B cell (primary cell): Measurements from ENCODE around the gene RGS6. TPM values are rescaled to one million over a fixed set of nuclear protein-coding genes. Genes with fewer than 3 reads are reported as not detected.

Experiments
- ATAC-seq: fragments of 200-7000 bp; cut with Tn5 transposase; one replicate; pipeline ENCODE4 v1.10.0; 2021; ENCODE audit warnings: low read depth, mild to moderate bottlenecking, moderate number of reproducible peaks, moderate library complexity
- CTCF ChIA-PET: fragments of 350-600 bp; sonication (Branson Sonifier 250); formaldehyde crosslinking; loops from one replicate; lab custom pipeline; 2021; ENCODE audit warnings: antibody characterized with exemption, inconsistent platforms; lab: Charles Lee
- POLR2A ChIA-PET: fragments of 350-600 bp; sonication (Branson Sonifier 250); formaldehyde crosslinking; loops from one replicate; lab custom pipeline; 2021; ENCODE audit warnings: antibody characterized with exemption; lab: Charles Lee
- DNase-seq: peaks from one replicate; pipeline ENCODE4 v3.0.0; 2013
- H2AFZ ChIP-seq: 2 replicates; pipeline ENCODE4 v1.6.1; 2012; ENCODE audit warnings: mild to moderate bottlenecking, low read depth, low read length; ENCODE audit not compliant: insufficient read depth, poor library complexity, severe bottlenecking
- H3K27ac ChIP-seq, 2 donors: 1 replicate in 1 of 2; 2 replicates in 1 of 2; pipeline ENCODE4 v1.5.1; 2012 to 2013; ENCODE audit warnings: low read length in 2 of 2, mild to moderate bottlenecking in 2 of 2, moderate library complexity in 1 of 2
- H3K27me3 ChIP-seq, 4 experiments: fragments of 200-600 bp in 1 of 4; sonication (generic) in 1 of 4; replicated peaks in 1 of 4; 1 replicate in 2 of 4; 2 replicates in 2 of 4; pipeline versions ENCODE4 v1.6.1 to v1.7.0; 2013 to 2016; ENCODE audit warnings: low read length in 3 of 4, mild to moderate bottlenecking in 2 of 4, mixed read lengths in 1 of 4, moderate library complexity in 1 of 4; ENCODE audit not compliant: insufficient read depth in 4 of 4, control insufficient read depth in 3 of 4; ENCODE audit errors: control extremely low read depth in 1 of 4
- H3K36me3 ChIP-seq, 2 experiments: replicated peaks in 1 of 2; 1 replicate in 1 of 2; 2 replicates in 1 of 2; pipeline versions ENCODE4 v1.6.1 to v1.7.1; 2013; ENCODE audit warnings: low read length in 1 of 2; ENCODE audit not compliant: insufficient read depth in 2 of 2, control insufficient read depth in 1 of 2; ENCODE audit errors: control extremely low read depth in 1 of 2, extremely low read depth in 1 of 2
- H3K4me1 ChIP-seq, 2 donors: fragments of 200-600 bp in 1 of 2; sonication (generic) in 1 of 2; 1 replicate in 1 of 2; 2 replicates in 1 of 2; pipeline versions ENCODE4 v1.5.1 to v1.6.1; 2013 to 2017; ENCODE audit warnings: low read length in 2 of 2; ENCODE audit not compliant: control insufficient read depth in 2 of 2, insufficient read depth in 2 of 2
- H3K4me2 ChIP-seq: replicated peaks from 2 replicates; pipeline ENCODE3; 2012; ENCODE audit warnings: mild to moderate bottlenecking, low read depth, low read length; ENCODE audit not compliant: poor library complexity, severe bottlenecking
- H3K4me3 ChIP-seq, 5 experiments: fragments of 200-600 bp in 1 of 5; sonication (generic) in 1 of 5; 1 replicate in 3 of 5; 2 replicates in 2 of 5; pipeline versions ENCODE4 v1.5.1 to v1.7.0; 2011 to 2016; ENCODE audit warnings: low read length in 4 of 5, mild to moderate bottlenecking in 4 of 5, low read depth in 2 of 5, control low read depth in 1 of 5, moderate library complexity in 1 of 5; ENCODE audit not compliant: insufficient read depth in 1 of 5; ENCODE audit errors: control extremely low read depth in 1 of 5, extremely low read depth in 1 of 5
- H3K79me2 ChIP-seq: fragments of 200-600 bp; sonication (generic); one replicate; pipeline ENCODE4 v1.6.0; 2016; ENCODE audit warnings: low read length; ENCODE audit not compliant: control insufficient read depth, insufficient read depth
- H3K9ac ChIP-seq: fragments of 200-600 bp; sonication (generic); 2 replicates; pipeline ENCODE4 v1.6.1; 2017; ENCODE audit warnings: mild to moderate bottlenecking, low read length, moderate library complexity
- H3K9me3 ChIP-seq, 3 donors: one replicate each; pipeline versions ENCODE4 v1.6.1 to v1.7.1; 2013; ENCODE audit warnings: low read length in 2 of 3; ENCODE audit not compliant: control insufficient read depth in 2 of 3, insufficient read depth in 1 of 3; ENCODE audit errors: control extremely low read depth in 1 of 3
- H4K20me1 ChIP-seq: 2 replicates; pipeline ENCODE4 v1.6.0; 2012; ENCODE audit warnings: mild to moderate bottlenecking, low read length; ENCODE audit not compliant: insufficient read depth, control insufficient read depth, poor library complexity, severe bottlenecking
- H3K27ac Mint-ChIP-seq: one replicate; pipeline ENCODE4 v1.8.0; 2021; ENCODE audit warnings: mixed read lengths
- H3K27me3 Mint-ChIP-seq: one replicate; pipeline ENCODE4 v1.8.0; 2021; ENCODE audit warnings: mixed read lengths
- H3K4me1 Mint-ChIP-seq: one replicate; pipeline ENCODE4 v1.8.0; 2021; ENCODE audit warnings: mixed read lengths
- H3K4me3 Mint-ChIP-seq: one replicate; pipeline ENCODE4 v1.8.0; 2021; ENCODE audit warnings: mixed read lengths
- H3K9me3 Mint-ChIP-seq: one replicate; pipeline ENCODE4 v1.8.0; 2022; ENCODE audit warnings: mixed read lengths; ENCODE audit not compliant: insufficient read depth
- EZH2 ChIP-seq: IDR thresholded peaks from 2 replicates; pipeline ENCODE4 v1.6.1; 2012; ENCODE audit warnings: borderline replicate concordance, low read depth, mild to moderate bottlenecking, moderate library complexity, low read length; ENCODE audit not compliant: insufficient read depth, poor library complexity, severe bottlenecking
- WGBS: methylation state at CpG from one replicate; pipeline ENCODE4 v1.1.5; 2013; ENCODE audit warnings: missing lambda C conversion rate; ENCODE audit not compliant: insufficient coverage; 5-methylcytosine and 5-hydroxymethylcytosine counted together
- intact Hi-C: fragments of 100-400 bp; cut with micrococcal nuclease; formaldehyde crosslinking; loops from one replicate; pipeline ENCODE4 v1.10.0; 2022
- polyA plus RNA-seq: library from polyadenylated mRNA; depleted of rRNA; stranded (reverse); fragments of >200 nt; gene quantifications from 2 replicates; pipeline ENCODE4 v1.2.3, GENCODE V29; 2012
- total RNA-seq, 2 donors: library from RNA; stranded (reverse); fragments of 120-200 nt in 1 of 2; gene quantifications; 1 replicate in 1 of 2; 2 replicates in 1 of 2; pipeline versions ENCODE4 v1.2.3 to v1.2.4, GENCODE V29; 2013 to 2022
- TF ChIP-seq, protein P1 (sequence below): fragments of 200-600 bp; IDR thresholded peaks from one replicate; pipeline ENCODE4 v1.8.0; 2022; ENCODE audit warnings: antibody characterized with exemption, mild to moderate bottlenecking

Gene RGS6
- total and polyA plus RNA-seq, 2 donors (not counting 1 experiment from before 2014, with no cell fraction given) = 0.07 TPM; not detected in 1

DNA sequence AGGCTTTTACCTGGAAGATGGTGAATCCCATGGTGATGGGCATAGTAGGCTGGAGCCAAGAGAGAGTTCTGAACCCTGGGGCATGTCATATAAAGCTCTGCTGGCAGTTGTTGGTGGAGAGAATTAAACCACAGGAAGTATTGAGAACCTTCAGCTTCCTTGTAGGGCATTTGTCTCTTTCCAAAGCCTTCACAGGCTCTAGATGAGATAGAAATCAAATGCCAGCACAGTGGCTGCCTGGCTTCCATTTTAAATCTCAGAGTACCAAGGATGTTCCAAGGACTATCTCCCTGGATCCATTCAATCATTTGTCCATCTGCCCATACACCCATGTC lies 592.0 kb downstream of the RGS6 start:
- Mint-ChIP-seq H3K27me3 (no peaks in the 10 kb centered on the region), H3K4me3 (no peak overlapping the region), H3K27ac (no peak overlapping the region), H3K9me3 (peaks cover 8% of the 10 kb centered on the region), H3K4me1 (peaks cover 91% of the 10 kb centered on the region)
- ATAC-seq = no peak
- Histone ChIP-seq H3K79me2 (no peaks in the 10 kb centered on the region), H3K36me3 (no peaks in the 10 kb centered on the region), H2AFZ (no peak overlapping the region), H3K27ac (no peak overlapping the region), H3K4me2 (no peak overlapping the region), H3K4me3 (no peak overlapping the region), H3K9me3 (peaks cover 2 to 28% (median 3%) of the 10 kb centered on the region in 3 donors), H3K9ac (no peak overlapping the region), H3K4me1 (peaks cover 74 to 86% of the 10 kb centered on the region in 2 donors), H4K20me1 (no peaks in the 10 kb centered on the region), H3K27me3 (no peaks in the 10 kb centered on the region)
- TF ChIP-seq EZH2 = no peak
- TF ChIP-seq, protein P1, sequence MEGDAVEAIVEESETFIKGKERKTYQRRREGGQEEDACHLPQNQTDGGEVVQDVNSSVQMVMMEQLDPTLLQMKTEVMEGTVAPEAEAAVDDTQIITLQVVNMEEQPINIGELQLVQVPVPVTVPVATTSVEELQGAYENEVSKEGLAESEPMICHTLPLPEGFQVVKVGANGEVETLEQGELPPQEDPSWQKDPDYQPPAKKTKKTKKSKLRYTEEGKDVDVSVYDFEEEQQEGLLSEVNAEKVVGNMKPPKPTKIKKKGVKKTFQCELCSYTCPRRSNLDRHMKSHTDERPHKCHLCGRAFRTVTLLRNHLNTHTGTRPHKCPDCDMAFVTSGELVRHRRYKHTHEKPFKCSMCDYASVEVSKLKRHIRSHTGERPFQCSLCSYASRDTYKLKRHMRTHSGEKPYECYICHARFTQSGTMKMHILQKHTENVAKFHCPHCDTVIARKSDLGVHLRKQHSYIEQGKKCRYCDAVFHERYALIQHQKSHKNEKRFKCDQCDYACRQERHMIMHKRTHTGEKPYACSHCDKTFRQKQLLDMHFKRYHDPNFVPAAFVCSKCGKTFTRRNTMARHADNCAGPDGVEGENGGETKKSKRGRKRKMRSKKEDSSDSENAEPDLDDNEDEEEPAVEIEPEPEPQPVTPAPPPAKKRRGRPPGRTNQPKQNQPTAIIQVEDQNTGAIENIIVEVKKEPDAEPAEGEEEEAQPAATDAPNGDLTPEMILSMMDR = no peak
- no peak for DNase-seq
- intact Hi-C loops = no loop called here
- CTCF ChIA-PET = interaction anchor here (0.9 to 1.4 kb wide), 4 partner anchors 8 to 381 kb away, joined by 3 to 8 read pairs (median 4); no protein-coding TSS in a partner anchor
- POLR2A ChIA-PET = no interaction called here

DNA sequence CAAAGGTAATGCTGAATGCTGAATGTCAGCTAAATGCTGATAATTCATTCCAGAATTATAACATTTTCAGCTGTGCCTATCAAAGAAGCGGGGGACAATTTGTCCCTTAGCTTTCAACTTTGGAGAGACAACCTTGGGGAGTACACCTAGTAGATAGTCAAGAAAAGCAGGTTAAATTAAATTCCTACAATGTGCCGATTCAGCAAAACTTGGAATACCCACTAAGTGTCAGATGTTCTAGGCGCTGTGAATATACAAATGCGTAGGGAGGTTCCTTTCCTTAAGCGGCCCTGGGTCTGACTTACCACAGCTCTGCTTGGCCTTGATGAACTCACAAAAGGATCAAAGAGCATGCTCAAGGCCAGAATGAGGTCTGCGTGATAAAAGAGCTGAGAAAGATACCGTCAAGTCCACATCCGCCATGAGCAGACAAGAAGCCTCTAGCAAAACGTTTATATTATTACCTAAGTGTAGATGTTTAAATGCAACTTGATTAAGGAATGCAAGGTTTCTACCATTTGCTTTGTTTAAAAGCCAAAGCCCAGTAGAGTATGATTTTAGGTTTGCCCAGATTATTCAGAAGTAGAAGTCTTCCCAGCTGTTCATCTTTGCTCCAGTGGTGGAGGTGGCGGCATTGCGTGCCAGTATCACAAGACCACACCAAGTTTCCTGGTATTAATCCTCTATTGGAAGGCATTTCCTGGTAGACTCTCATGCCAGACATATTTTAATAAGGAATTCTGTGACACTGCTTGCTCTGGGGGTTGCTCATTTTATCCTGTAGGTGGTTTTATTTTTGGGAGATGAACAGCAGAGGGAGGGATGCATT lies 593.1 kb downstream of the RGS6 start:
- 100% methylated on average over 5 of the region's 11 CpGs for WGBS
- no peak overlapping the region for H3K4me2 ChIP-seq
- H2AFZ ChIP-seq = no peak overlapping the region
- no peaks in the 10 kb centered on the region for H3K27me3 Mint-ChIP-seq
- ATAC-seq (no peak), DNase-seq (no peak)
- no peak overlapping the region for H3K9ac ChIP-seq
- H3K4me1 Mint-ChIP-seq = peaks cover 89% of the 10 kb centered on the region
- H3K79me2 ChIP-seq = no peaks in the 10 kb centered on the region
- intact Hi-C loops = no loop called here
- H3K27me3 ChIP-seq = no peaks in the 10 kb centered on the region
- ChIA-PET POLR2A (no interaction called here), CTCF (interaction anchor here (1.4 to 1.6 kb wide), 2 partner anchors 9 to 423 kb away, joined by 3 to 6 read pairs; no protein-coding TSS in a partner anchor)
- no peak overlapping the region for H3K4me3 Mint-ChIP-seq
- no peak overlapping the region for H3K27ac ChIP-seq
- H3K27ac Mint-ChIP-seq = no peak overlapping the region
- H3K4me3 ChIP-seq = no peak overlapping the region
- peaks cover 2 to 22% (median 3%) of the 10 kb centered on the region in 3 donors for H3K9me3 ChIP-seq
- H3K4me1 ChIP-seq = peaks cover 63 to 76% of the 10 kb centered on the region in 2 donors
- H3K9me3 Mint-ChIP-seq = peaks cover 5% of the 10 kb centered on the region
- TF ChIP-seq, protein P1 = no peak
- TF ChIP-seq EZH2 = no peak
- no peaks in the 10 kb centered on the region for H3K36me3 ChIP-seq
- no peaks in the 10 kb centered on the region for H4K20me1 ChIP-seq
